GM23338 (cell line): ENCODE measurements around the gene MPDU1. TPM values are rescaled to one million over a fixed set of nuclear protein-coding genes. Genes with fewer than 3 reads are reported as not detected.

ENCODE experiments used
- ATAC-seq: fragments of 200-7000 bp; cut with Tn5 transposase; 3 replicates; pipeline ENCODE4 v1.9.1; 2020
- DNase-seq: peaks from one replicate; pipeline ENCODE4 v3.0.0-alpha.2; 2015; ENCODE audit warnings: low spot score
- H2AFZ ChIP-seq: fragments of 200-600 bp; sonication (generic); 2 replicates; pipeline ENCODE4 v1.8.0; 2016; ENCODE audit warnings: antibody characterized with exemption, mild to moderate bottlenecking, moderate library complexity
- H3F3A ChIP-seq: fragments of 200-600 bp; sonication (generic); replicated peaks from 2 replicates; pipeline ENCODE4 v1.8.0; 2017; ENCODE audit warnings: antibody characterized with exemption, mixed run types, low read depth
- H3K27ac ChIP-seq: fragments of 200-600 bp; sonication (generic); 2 replicates; pipeline ENCODE4 v1.6.1; 2016; ENCODE audit warnings: low read depth
- H3K27me3 ChIP-seq: fragments of 200-600 bp; sonication (generic); 2 replicates; pipeline ENCODE4 v1.8.0; 2016; ENCODE audit warnings: mild to moderate bottlenecking, mixed run types, moderate library complexity; ENCODE audit not compliant: insufficient read depth
- H3K36me3 ChIP-seq: fragments of 200-600 bp; sonication (generic); 2 replicates; pipeline ENCODE4 v1.8.0; 2016; ENCODE audit warnings: mild to moderate bottlenecking; ENCODE audit not compliant: insufficient read depth
- H3K4me1 ChIP-seq: fragments of 200-600 bp; sonication (generic); 2 replicates; pipeline ENCODE4 v1.8.0; 2016; ENCODE audit warnings: mild to moderate bottlenecking, moderate library complexity; ENCODE audit not compliant: insufficient read depth
- H3K4me2 ChIP-seq: fragments of 200-600 bp; sonication (generic); 2 replicates; pipeline ENCODE4 v1.7.1; 2017; ENCODE audit warnings: mixed run types
- H3K4me3 ChIP-seq: fragments of 200-600 bp; sonication (generic); 2 replicates; pipeline ENCODE4 v1.6.1; 2016; ENCODE audit warnings: mixed run types
- H3K79me2 ChIP-seq: fragments of 200-600 bp; sonication (generic); replicated peaks from 2 replicates; pipeline ENCODE4 v1.8.0; 2017; ENCODE audit warnings: mild to moderate bottlenecking; ENCODE audit not compliant: insufficient read depth
- H3K9me2 ChIP-seq: fragments of 200-600 bp; sonication (generic); 2 replicates; pipeline ENCODE4 v1.8.0; 2017; ENCODE audit not compliant: insufficient read depth
- H4K20me1 ChIP-seq: fragments of 200-600 bp; sonication (generic); replicated peaks from 2 replicates; pipeline ENCODE4 v1.8.0; 2017; ENCODE audit warnings: mild to moderate bottlenecking; ENCODE audit not compliant: insufficient read depth
- H3K27ac Mint-ChIP-seq: 2 replicates; pipeline ENCODE4 v1.8.0; 2020; ENCODE audit warnings: inconsistent platforms, mild to moderate bottlenecking, moderate library complexity, mixed read lengths
- H3K27me3 Mint-ChIP-seq: 3 replicates; pipeline ENCODE4 v1.8.0; 2022; ENCODE audit warnings: low read depth, mild to moderate bottlenecking, moderate library complexity, mixed read lengths, inconsistent platforms; ENCODE audit not compliant: insufficient read depth, poor library complexity
- H3K36me3 Mint-ChIP-seq: 3 replicates; pipeline ENCODE4 v1.8.0; 2021; ENCODE audit warnings: low read depth, mild to moderate bottlenecking, inconsistent platforms, moderate library complexity, mixed read lengths
- H3K4me1 Mint-ChIP-seq: 3 replicates; pipeline ENCODE4 v1.8.0; 2020; ENCODE audit warnings: mild to moderate bottlenecking, inconsistent platforms, mixed read lengths
- H3K4me3 Mint-ChIP-seq: 3 replicates; pipeline ENCODE4 v1.8.0; 2021; ENCODE audit warnings: moderate library complexity, mild to moderate bottlenecking, inconsistent platforms, mixed read lengths
- H3K9me3 Mint-ChIP-seq: 3 replicates; pipeline ENCODE4 v1.8.0; 2020; ENCODE audit warnings: moderate library complexity, mild to moderate bottlenecking, inconsistent platforms, mixed read lengths
- EZH2phosphoT487 ChIP-seq: fragments of 200-600 bp; sonication (generic); IDR thresholded peaks from one replicate; pipeline ENCODE4 v1.8.1; 2018; ENCODE audit warnings: antibody characterized with exemption; ENCODE audit not compliant: unreplicated experiment
- JUNB ChIP-seq: IDR thresholded peaks from one replicate; pipeline ENCODE4 v1.6.1; 2016; ENCODE audit warnings: antibody characterized with exemption; ENCODE audit not compliant: unreplicated experiment
- NANOG ChIP-seq: IDR thresholded peaks from 2 replicates; pipeline ENCODE4 v1.6.1; 2016; ENCODE audit warnings: antibody characterized with exemption, borderline replicate concordance
- POLR2AphosphoS5 ChIP-seq: IDR thresholded peaks from 2 replicates; pipeline ENCODE4 v1.6.1; 2016; ENCODE audit warnings: antibody characterized with exemption, low read depth
- STAT1 ChIP-seq: IDR thresholded peaks from one replicate; pipeline ENCODE4 v1.6.1; 2016; ENCODE audit warnings: antibody characterized with exemption; ENCODE audit not compliant: unreplicated experiment
- ZNF331 ChIP-seq: fragments of 250-450 bp; sonication (Bioruptor Pico); IDR thresholded peaks from 2 replicates; pipeline ENCODE4 v1.5.0; 2020; ENCODE audit warnings: low read depth, mild to moderate bottlenecking, moderate library complexity
- polyA plus RNA-seq: library from polyadenylated mRNA; unstranded; fragments of >200 nt; fragmentation: Nextera tagmentation; extraction: Ambion mirVana; gene quantifications from 2 replicates; pipeline ENCODE4 v1.2.1, GENCODE V29; 2016
- total RNA-seq: library from RNA; depleted of rRNA; stranded (reverse); fragments of >200 nt; shearing (Covaris generic); gene quantifications from 2 replicates; pipeline ENCODE4 v1.2.3, GENCODE V29; 2014
- TF ChIP-seq, protein P1 (sequence below): fragments of 250-450 bp; sonication (Bioruptor Pico); IDR thresholded peaks from 2 replicates; pipeline ENCODE4 v1.5.0; 2020; ENCODE audit warnings: mild to moderate bottlenecking, moderate library complexity
- TF ChIP-seq, protein P2 (sequence below): IDR thresholded peaks from one replicate; pipeline ENCODE4 v1.6.1; 2018; ENCODE audit warnings: antibody characterized with exemption; ENCODE audit not compliant: unreplicated experiment

MPDU1 gene
- total and polyA plus RNA-seq, 2 experiments from 2014 or later: 65.1 to 216 TPM

DNA sequence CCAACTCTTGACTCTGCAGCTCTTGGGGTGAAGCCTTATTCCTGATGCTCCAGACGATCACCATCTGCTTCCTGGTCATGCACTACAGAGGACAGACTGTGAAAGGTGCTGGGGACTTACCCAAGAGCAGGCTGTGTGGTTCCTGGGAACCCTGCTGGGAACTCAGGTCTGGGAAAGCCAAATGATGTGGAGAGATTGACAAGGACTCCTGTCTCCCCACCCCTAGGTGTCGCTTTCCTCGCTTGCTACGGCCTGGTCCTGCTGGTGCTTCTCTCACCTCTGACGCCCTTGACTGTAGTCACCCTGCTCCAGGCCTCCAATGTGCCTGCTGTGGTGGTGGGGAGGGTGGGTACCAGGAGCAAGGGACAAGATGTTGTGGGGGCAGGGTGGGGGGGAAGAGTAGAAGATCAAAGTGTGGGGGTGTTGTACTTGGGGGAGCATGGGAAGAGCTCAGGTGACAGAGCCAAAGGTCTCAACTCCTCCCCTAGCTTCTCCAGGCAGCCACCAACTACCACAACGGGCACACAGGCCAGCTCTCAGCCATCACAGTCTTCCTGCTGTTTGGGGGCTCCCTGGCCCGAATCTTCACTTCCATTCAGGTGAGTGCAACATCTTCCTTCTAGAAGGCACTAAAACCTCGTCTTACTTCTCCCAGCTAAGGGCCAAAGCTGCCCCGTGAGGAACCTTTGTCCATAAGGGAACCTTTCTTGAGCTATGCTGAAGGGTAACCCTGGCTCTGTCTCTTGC is 3.2 kb downstream of the MPDU1 start (continued):
- TF ChIP-seq, protein P1, sequence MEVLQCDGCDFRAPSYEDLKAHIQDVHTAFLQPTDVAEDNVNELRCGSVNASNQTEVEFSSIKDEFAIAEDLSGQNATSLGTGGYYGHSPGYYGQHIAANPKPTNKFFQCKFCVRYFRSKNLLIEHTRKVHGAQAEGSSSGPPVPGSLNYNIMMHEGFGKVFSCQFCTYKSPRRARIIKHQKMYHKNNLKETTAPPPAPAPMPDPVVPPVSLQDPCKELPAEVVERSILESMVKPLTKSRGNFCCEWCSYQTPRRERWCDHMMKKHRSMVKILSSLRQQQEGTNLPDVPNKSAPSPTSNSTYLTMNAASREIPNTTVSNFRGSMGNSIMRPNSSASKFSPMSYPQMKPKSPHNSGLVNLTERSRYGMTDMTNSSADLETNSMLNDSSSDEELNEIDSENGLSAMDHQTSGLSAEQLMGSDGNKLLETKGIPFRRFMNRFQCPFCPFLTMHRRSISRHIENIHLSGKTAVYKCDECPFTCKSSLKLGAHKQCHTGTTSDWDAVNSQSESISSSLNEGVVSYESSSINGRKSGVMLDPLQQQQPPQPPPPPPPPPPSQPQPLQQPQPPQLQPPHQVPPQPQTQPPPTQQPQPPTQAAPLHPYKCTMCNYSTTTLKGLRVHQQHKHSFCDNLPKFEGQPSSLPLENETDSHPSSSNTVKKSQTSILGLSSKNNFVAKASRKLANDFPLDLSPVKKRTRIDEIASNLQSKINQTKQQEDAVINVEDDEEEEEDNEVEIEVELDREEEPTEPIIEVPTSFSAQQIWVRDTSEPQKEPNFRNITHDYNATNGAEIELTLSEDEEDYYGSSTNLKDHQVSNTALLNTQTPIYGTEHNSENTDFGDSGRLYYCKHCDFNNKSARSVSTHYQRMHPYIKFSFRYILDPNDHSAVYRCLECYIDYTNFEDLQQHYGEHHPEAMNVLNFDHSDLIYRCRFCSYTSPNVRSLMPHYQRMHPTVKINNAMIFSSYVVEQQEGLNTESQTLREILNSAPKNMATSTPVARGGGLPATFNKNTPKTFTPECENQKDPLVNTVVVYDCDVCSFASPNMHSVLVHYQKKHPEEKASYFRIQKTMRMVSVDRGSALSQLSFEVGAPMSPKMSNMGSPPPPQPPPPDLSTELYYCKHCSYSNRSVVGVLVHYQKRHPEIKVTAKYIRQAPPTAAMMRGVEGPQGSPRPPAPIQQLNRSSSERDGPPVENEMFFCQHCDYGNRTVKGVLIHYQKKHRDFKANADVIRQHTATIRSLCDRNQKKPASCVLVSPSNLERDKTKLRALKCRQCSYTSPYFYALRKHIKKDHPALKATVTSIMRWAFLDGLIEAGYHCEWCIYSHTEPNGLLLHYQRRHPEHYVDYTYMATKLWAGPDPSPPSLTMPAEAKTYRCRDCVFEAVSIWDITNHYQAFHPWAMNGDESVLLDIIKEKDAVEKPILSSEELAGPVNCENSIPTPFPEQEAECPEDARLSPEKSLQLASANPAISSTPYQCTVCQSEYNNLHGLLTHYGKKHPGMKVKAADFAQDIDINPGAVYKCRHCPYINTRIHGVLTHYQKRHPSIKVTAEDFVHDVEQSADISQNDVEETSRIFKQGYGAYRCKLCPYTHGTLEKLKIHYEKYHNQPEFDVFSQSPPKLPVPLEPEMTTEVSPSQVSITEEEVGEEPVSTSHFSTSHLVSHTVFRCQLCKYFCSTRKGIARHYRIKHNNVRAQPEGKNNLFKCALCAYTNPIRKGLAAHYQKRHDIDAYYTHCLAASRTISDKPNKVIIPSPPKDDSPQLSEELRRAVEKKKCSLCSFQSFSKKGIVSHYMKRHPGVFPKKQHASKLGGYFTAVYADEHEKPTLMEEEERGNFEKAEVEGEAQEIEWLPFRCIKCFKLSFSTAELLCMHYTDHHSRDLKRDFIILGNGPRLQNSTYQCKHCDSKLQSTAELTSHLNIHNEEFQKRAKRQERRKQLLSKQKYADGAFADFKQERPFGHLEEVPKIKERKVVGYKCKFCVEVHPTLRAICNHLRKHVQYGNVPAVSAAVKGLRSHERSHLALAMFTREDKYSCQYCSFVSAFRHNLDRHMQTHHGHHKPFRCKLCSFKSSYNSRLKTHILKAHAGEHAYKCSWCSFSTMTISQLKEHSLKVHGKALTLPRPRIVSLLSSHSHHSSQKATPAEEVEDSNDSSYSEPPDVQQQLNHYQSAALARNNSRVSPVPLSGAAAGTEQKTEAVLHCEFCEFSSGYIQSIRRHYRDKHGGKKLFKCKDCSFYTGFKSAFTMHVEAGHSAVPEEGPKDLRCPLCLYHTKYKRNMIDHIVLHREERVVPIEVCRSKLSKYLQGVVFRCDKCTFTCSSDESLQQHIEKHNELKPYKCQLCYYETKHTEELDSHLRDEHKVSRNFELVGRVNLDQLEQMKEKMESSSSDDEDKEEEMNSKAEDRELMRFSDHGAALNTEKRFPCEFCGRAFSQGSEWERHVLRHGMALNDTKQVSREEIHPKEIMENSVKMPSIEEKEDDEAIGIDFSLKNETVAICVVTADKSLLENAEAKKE: no peak
- no peak for TF ChIP-seq JUNB

DNA sequence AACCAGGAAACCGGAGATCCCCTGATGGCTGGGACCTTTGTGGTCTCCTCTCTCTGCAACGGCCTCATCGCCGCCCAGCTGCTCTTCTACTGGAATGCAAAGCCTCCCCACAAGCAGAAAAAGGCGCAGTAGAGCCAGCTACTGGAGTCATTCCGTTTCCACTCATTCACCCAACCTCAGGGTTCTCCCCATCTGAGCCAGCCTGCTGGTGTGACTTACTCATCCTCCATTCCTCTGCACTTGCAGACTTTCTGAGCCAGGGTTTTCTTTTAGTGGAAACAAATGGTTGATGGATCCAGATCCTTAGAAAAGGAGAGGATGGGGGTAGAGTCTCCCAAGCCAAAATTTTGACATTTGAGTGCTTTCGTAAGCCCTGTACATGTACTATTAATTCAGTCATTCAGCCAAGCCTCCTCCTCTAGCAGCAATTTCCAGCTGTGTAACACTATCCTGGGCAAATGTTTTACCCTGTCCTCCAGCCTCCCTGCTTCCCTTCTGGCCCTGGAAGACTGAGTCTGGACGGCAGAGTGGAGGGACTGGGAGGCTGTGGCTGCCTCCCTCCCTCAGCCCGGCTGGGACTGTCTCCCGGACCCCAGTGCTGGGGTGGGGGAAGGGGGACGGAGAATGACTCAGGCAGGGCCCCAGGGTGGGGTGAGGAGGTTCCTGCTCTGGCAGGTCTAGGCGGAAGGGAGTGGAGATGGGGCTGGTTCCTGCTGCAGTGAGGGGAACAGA is 3.9 kb downstream of the MPDU1 start:
- no peaks in the 10 kb centered on the region for H3K27me3 ChIP-seq
- no peak for DNase-seq
- no peak for ATAC-seq
- peaks cover 27% of the 10 kb centered on the region for H3K27me3 Mint-ChIP-seq
- H3K36me3 ChIP-seq: peaks cover 11% of the 10 kb centered on the region; the same call in 1 of the 2 replicates
- peaks cover 47% of the 10 kb centered on the region for H3K36me3 Mint-ChIP-seq
- H4K20me1 ChIP-seq: no peaks in the 10 kb centered on the region
- H3K27ac ChIP-seq: no peak overlapping the region
- H3K79me2 ChIP-seq: peaks cover 23% of the 10 kb centered on the region
- H3K4me2 ChIP-seq: peak overlapping the region; percentile 99; the same call in 1 of the 2 replicates
- H2AFZ ChIP-seq: no peak overlapping the region
- peaks cover 24% of the 10 kb centered on the region for H3K4me1 ChIP-seq
- H3F3A ChIP-seq: peaks cover 33% of the 10 kb centered on the region
- H3K9me3 Mint-ChIP-seq: no peaks in the 10 kb centered on the region
- H3K27ac Mint-ChIP-seq: 0 out of 2 replicates have a peak overlapping the region, but pooled peaks have one; percentile 67
- H3K4me1 Mint-ChIP-seq: peaks cover 42% of the 10 kb centered on the region
- H3K9me2 ChIP-seq: no peaks in the 10 kb centered on the region; the same call in 1 of the 2 replicates
- H3K4me3 ChIP-seq: peak overlapping the region; percentile 88; the same call in 1 of the 2 replicates
- H3K4me3 Mint-ChIP-seq: peak overlapping the region; percentile 12; the same call in 2 of the 3 replicates
- TF ChIP-seq, protein P2, sequence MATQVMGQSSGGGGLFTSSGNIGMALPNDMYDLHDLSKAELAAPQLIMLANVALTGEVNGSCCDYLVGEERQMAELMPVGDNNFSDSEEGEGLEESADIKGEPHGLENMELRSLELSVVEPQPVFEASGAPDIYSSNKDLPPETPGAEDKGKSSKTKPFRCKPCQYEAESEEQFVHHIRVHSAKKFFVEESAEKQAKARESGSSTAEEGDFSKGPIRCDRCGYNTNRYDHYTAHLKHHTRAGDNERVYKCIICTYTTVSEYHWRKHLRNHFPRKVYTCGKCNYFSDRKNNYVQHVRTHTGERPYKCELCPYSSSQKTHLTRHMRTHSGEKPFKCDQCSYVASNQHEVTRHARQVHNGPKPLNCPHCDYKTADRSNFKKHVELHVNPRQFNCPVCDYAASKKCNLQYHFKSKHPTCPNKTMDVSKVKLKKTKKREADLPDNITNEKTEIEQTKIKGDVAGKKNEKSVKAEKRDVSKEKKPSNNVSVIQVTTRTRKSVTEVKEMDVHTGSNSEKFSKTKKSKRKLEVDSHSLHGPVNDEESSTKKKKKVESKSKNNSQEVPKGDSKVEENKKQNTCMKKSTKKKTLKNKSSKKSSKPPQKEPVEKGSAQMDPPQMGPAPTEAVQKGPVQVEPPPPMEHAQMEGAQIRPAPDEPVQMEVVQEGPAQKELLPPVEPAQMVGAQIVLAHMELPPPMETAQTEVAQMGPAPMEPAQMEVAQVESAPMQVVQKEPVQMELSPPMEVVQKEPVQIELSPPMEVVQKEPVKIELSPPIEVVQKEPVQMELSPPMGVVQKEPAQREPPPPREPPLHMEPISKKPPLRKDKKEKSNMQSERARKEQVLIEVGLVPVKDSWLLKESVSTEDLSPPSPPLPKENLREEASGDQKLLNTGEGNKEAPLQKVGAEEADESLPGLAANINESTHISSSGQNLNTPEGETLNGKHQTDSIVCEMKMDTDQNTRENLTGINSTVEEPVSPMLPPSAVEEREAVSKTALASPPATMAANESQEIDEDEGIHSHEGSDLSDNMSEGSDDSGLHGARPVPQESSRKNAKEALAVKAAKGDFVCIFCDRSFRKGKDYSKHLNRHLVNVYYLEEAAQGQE: no peak
- no peak for TF ChIP-seq EZH2phosphoT487
- TF ChIP-seq NANOG: no peak
- no peak for TF ChIP-seq ZNF331 (CRISPR knock-in tag)
- no peak for TF ChIP-seq POLR2AphosphoS5
- no peak for TF ChIP-seq STAT1
